SK-N-SH (cell line): ENCODE results near the gene PIMREG. TPM values are rescaled to one million over a fixed set of nuclear protein-coding genes. Genes with fewer than 3 reads are reported as not detected.

Experiments used
- CTCF ChIA-PET: fragments of 300-600, 350-600 bp; formaldehyde crosslinking; extraction: SDS; loops from one replicate; lab custom pipeline; 2021; lab: Yijun Ruan, JAX
- POLR2A ChIA-PET: fragments of 350-600 bp; sonication (Branson Sonifier 250); formaldehyde crosslinking; extraction: SDS; loops from one replicate; lab custom pipeline; 2020; ENCODE audit warnings: antibody characterized with exemption, inconsistent platforms; lab: Yijun Ruan, JAX
- DNase-seq: peaks from one replicate; pipeline ENCODE4 v3.0.0; 2012
- H2AFZ ChIP-seq: fragments of 200-600 bp; sonication (generic); 2 replicates; pipeline ENCODE4 v1.8.1; 2016; ENCODE audit warnings: antibody characterized with exemption, mild to moderate bottlenecking, low read depth
- H3F3A ChIP-seq: fragments of 200-600 bp; sonication (generic); replicated peaks from 2 replicates; pipeline ENCODE3; 2016; ENCODE audit warnings: antibody characterized with exemption, mild to moderate bottlenecking; ENCODE audit not compliant: insufficient read depth
- H3K27ac ChIP-seq, 2 experiments: fragments of 200-500 bp in 1 of 2; fragments of 200-600 bp in 1 of 2; sonication (Bioruptor generic) in 1 of 2; sonication (generic), shearing (Covaris generic) in 1 of 2; 2 replicates each; pipeline versions ENCODE4 v1.5.1 to v1.6.1; 2014 to 2016; ENCODE audit warnings: low read depth in 2 of 2, inconsistent platforms in 1 of 2, low read length in 1 of 2, mild to moderate bottlenecking in 1 of 2, mixed read lengths in 1 of 2
- H3K27me3 ChIP-seq: fragments of 200-600 bp; sonication (generic), shearing (Covaris generic); 2 replicates; pipeline ENCODE4 v1.6.1; 2016; ENCODE audit warnings: mixed run types; ENCODE audit not compliant: insufficient read depth
- H3K36me3 ChIP-seq, 2 experiments: fragments of 200-500 bp in 1 of 2; fragments of 200-600 bp in 1 of 2; sonication (Bioruptor generic) in 1 of 2; sonication (generic) in 1 of 2; replicated peaks in 1 of 2; 2 replicates each; pipeline versions ENCODE3 to v1.5.1; 2014 to 2016; ENCODE audit warnings: low read length in 1 of 2, mild to moderate bottlenecking in 1 of 2; ENCODE audit not compliant: insufficient read depth in 2 of 2, control insufficient read depth in 1 of 2
- H3K4me1 ChIP-seq, 2 experiments: fragments of 200-500 bp in 1 of 2; fragments of 200-600 bp in 1 of 2; sonication (Bioruptor generic) in 1 of 2; sonication (generic), shearing (Covaris generic) in 1 of 2; 2 replicates each; pipeline versions ENCODE4 v1.5.1 to v1.6.1; 2014 to 2016; ENCODE audit warnings: low read depth in 1 of 2, low read length in 1 of 2, mixed run types in 1 of 2; ENCODE audit not compliant: insufficient read depth in 2 of 2, control insufficient read depth in 1 of 2
- H3K4me2 ChIP-seq: fragments of 200-600 bp; sonication (generic), shearing (Covaris generic); 2 replicates; pipeline ENCODE4 v1.6.1; 2017; ENCODE audit warnings: mixed run types
- H3K4me3 ChIP-seq, 2 experiments: fragments of 200-500 bp in 1 of 2; fragments of 200-600 bp in 1 of 2; sonication (Bioruptor generic) in 1 of 2; sonication (generic), shearing (Covaris generic) in 1 of 2; 2 replicates each; pipeline versions ENCODE4 v1.5.1 to v1.8.1; 2014 to 2016; ENCODE audit warnings: low read depth in 2 of 2, inconsistent platforms in 1 of 2, low read length in 1 of 2, mild to moderate bottlenecking in 1 of 2, mixed read lengths in 1 of 2, moderate library complexity in 1 of 2
- H3K79me2 ChIP-seq: fragments of 200-600 bp; sonication (generic); 2 replicates; pipeline ENCODE4 v1.8.1; 2017; ENCODE audit warnings: mild to moderate bottlenecking; ENCODE audit not compliant: insufficient read depth
- H3K9ac ChIP-seq: fragments of 200-600 bp; sonication (generic); 2 replicates; pipeline ENCODE4 v1.6.1; 2017; ENCODE audit warnings: mixed run types
- H3K9me2 ChIP-seq: fragments of 200-600 bp; sonication (generic); 2 replicates; pipeline ENCODE4 v1.6.1; 2017; ENCODE audit warnings: mixed run types
- H3K9me3 ChIP-seq: fragments of 200-600 bp; sonication (generic); 2 replicates; pipeline ENCODE4 v1.6.1; 2017; ENCODE audit warnings: mixed run types, mild to moderate bottlenecking, moderate library complexity
- H4K20me1 ChIP-seq: fragments of 200-600 bp; sonication (generic); 2 replicates; pipeline ENCODE4 v1.6.1; 2017; ENCODE audit warnings: mild to moderate bottlenecking, mixed run types; ENCODE audit not compliant: insufficient read depth
- CHD2 ChIP-seq: fragments of 150-350 bp; IDR thresholded peaks from 2 replicates; pipeline ENCODE4 v1.6.1; 2018; ENCODE audit warnings: low read length; ENCODE audit not compliant: partially characterized antibody
- FOSL2 ChIP-seq: IDR thresholded peaks from 2 replicates; pipeline ENCODE4 v1.4.0; 2012; ENCODE audit warnings: low read depth, mild to moderate bottlenecking, moderate library complexity, borderline replicate concordance
- FOXM1 ChIP-seq: IDR thresholded peaks from 2 replicates; pipeline ENCODE4 v1.4.0; 2012; ENCODE audit warnings: low read depth, mild to moderate bottlenecking
- GABPA ChIP-seq: IDR thresholded peaks from 2 replicates; pipeline ENCODE4 v1.4.0; 2012; ENCODE audit warnings: low read depth, mild to moderate bottlenecking
- NFIC ChIP-seq: IDR thresholded peaks from 2 replicates; pipeline ENCODE4 v1.4.0; 2012; ENCODE audit warnings: borderline replicate concordance
- RCOR1 ChIP-seq: fragments of 150-350 bp; IDR thresholded peaks from 2 replicates; pipeline ENCODE4 v1.6.1; 2017; ENCODE audit warnings: antibody characterized with exemption, low read length
- RXRA ChIP-seq: IDR thresholded peaks from 2 replicates; pipeline ENCODE4 v1.4.0; 2012; ENCODE audit warnings: low read depth, mild to moderate bottlenecking, borderline replicate concordance
- SIN3A ChIP-seq: IDR thresholded peaks from 2 replicates; pipeline ENCODE4 v1.6.1; 2012; ENCODE audit warnings: low read depth, mild to moderate bottlenecking, low read length, moderate library complexity, borderline replicate concordance
- TAF1 ChIP-seq: IDR thresholded peaks from 2 replicates; pipeline ENCODE4 v1.6.1; 2012; ENCODE audit warnings: low read depth, mild to moderate bottlenecking, low read length, moderate library complexity, borderline replicate concordance
- TEAD4 ChIP-seq: IDR thresholded peaks from 2 replicates; pipeline ENCODE4 v1.4.0; 2012; ENCODE audit warnings: mild to moderate bottlenecking, borderline replicate concordance; ENCODE audit not compliant: insufficient read depth
- WGBS: methylation state at CpG from one replicate; pipeline ENCODE4 v1.1.6; 2017; ENCODE audit warnings: low lambda C conversion rate; 5-methylcytosine and 5-hydroxymethylcytosine counted together
- polyA plus RNA-seq, 3 experiments: library from polyadenylated mRNA; depleted of rRNA; stranded (reverse); fragments of >200 nt; gene quantifications; 2 replicates each; pipeline ENCODE4 v1.2.3, GENCODE V29; 2012
- TF ChIP-seq, protein P1 (sequence below): IDR thresholded peaks from 2 replicates; pipeline ENCODE4; 2012
- TF ChIP-seq, protein P2 (sequence below): IDR thresholded peaks from 2 replicates; pipeline ENCODE4 v1.6.1; 2012; ENCODE audit warnings: mild to moderate bottlenecking, low read depth, low read length, moderate library complexity
- TF ChIP-seq, protein P3 (sequence below): fragments of 150-350 bp; IDR thresholded peaks from 2 replicates; pipeline ENCODE4 v1.6.1; 2017; ENCODE audit warnings: antibody characterized with exemption, low read length, low read depth, borderline replicate concordance
- TF ChIP-seq, protein P4 (sequence below): IDR thresholded peaks from 2 replicates; pipeline ENCODE4 v1.4.0; 2012; ENCODE audit warnings: low read depth, borderline replicate concordance

PIMREG gene
- polyA plus RNA-seq, 1 of the 3 experiments (the other 2 are of a cell fraction): 19.6 TPM

DNA sequence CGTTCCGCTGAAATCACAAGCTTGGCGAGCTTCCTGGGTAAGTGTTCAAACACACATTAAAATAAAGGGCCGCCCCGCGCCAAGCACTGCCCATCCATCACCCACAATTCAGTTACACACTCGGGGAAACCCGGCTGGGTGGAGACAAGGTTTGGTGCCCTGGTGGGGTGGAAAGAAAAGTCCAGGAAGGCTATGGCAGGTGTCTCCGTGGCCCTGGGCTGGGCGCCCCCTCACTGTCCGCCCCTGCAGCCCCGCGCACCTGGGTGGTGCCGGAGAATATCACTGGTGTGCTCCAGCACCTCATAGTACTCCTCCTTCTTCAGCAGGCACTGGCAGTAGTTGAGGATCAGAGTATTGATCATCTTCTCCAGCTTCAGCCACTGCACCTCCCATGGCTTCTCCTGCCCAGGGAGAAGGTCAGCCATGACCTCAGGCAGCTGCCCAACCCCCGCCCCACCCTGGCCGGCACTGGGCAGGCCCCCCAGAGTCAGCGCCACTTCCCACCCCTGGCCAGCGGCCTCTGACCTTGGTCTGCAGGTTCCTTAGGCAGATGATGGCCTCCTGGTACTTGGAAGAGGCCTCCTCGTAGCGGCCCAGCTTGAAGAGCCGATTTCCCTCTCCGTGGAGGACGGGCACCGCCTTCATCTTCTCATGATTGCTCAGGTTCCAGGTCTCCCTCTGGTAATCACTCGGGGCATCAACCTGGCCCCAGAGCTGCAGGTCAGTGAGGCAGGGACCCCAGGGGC lies 17.7 kb upstream of the PIMREG start:
- no peak overlapping the region for H3K27ac ChIP-seq
- H3K79me2 ChIP-seq: no peaks in the 10 kb centered on the region
- no peaks in the 10 kb centered on the region for H3K9me2 ChIP-seq
- ChIA-PET CTCF (interaction anchor here (1.9 to 2.1 kb wide), 2 partner anchors 9 to 839 kb away, joined by 7 to 9 read pairs; no protein-coding TSS in a partner anchor), POLR2A (no interaction called here)
- H3K4me2 ChIP-seq: no peak overlapping the region
- H4K20me1 ChIP-seq: no peaks in the 10 kb centered on the region
- no peaks in the 10 kb centered on the region for H3F3A ChIP-seq
- H3K9ac ChIP-seq: no peak overlapping the region
- no peak overlapping the region for H2AFZ ChIP-seq
- H3K9me3 ChIP-seq: peaks cover 5% of the 10 kb centered on the region; the same call in 1 of the 2 replicates
- TF ChIP-seq, protein P1, sequence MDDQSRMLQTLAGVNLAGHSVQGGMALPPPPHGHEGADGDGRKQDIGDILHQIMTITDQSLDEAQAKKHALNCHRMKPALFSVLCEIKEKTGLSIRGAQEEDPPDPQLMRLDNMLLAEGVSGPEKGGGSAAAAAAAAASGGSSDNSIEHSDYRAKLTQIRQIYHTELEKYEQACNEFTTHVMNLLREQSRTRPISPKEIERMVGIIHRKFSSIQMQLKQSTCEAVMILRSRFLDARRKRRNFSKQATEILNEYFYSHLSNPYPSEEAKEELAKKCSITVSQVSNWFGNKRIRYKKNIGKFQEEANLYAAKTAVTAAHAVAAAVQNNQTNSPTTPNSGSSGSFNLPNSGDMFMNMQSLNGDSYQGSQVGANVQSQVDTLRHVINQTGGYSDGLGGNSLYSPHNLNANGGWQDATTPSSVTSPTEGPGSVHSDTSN: no peak
- TF ChIP-seq, protein P2, sequence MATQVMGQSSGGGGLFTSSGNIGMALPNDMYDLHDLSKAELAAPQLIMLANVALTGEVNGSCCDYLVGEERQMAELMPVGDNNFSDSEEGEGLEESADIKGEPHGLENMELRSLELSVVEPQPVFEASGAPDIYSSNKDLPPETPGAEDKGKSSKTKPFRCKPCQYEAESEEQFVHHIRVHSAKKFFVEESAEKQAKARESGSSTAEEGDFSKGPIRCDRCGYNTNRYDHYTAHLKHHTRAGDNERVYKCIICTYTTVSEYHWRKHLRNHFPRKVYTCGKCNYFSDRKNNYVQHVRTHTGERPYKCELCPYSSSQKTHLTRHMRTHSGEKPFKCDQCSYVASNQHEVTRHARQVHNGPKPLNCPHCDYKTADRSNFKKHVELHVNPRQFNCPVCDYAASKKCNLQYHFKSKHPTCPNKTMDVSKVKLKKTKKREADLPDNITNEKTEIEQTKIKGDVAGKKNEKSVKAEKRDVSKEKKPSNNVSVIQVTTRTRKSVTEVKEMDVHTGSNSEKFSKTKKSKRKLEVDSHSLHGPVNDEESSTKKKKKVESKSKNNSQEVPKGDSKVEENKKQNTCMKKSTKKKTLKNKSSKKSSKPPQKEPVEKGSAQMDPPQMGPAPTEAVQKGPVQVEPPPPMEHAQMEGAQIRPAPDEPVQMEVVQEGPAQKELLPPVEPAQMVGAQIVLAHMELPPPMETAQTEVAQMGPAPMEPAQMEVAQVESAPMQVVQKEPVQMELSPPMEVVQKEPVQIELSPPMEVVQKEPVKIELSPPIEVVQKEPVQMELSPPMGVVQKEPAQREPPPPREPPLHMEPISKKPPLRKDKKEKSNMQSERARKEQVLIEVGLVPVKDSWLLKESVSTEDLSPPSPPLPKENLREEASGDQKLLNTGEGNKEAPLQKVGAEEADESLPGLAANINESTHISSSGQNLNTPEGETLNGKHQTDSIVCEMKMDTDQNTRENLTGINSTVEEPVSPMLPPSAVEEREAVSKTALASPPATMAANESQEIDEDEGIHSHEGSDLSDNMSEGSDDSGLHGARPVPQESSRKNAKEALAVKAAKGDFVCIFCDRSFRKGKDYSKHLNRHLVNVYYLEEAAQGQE: no peak
- TF ChIP-seq, protein P3, sequence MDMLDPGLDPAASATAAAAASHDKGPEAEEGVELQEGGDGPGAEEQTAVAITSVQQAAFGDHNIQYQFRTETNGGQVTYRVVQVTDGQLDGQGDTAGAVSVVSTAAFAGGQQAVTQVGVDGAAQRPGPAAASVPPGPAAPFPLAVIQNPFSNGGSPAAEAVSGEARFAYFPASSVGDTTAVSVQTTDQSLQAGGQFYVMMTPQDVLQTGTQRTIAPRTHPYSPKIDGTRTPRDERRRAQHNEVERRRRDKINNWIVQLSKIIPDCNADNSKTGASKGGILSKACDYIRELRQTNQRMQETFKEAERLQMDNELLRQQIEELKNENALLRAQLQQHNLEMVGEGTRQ: no peak
- TF ChIP-seq, protein P4, sequence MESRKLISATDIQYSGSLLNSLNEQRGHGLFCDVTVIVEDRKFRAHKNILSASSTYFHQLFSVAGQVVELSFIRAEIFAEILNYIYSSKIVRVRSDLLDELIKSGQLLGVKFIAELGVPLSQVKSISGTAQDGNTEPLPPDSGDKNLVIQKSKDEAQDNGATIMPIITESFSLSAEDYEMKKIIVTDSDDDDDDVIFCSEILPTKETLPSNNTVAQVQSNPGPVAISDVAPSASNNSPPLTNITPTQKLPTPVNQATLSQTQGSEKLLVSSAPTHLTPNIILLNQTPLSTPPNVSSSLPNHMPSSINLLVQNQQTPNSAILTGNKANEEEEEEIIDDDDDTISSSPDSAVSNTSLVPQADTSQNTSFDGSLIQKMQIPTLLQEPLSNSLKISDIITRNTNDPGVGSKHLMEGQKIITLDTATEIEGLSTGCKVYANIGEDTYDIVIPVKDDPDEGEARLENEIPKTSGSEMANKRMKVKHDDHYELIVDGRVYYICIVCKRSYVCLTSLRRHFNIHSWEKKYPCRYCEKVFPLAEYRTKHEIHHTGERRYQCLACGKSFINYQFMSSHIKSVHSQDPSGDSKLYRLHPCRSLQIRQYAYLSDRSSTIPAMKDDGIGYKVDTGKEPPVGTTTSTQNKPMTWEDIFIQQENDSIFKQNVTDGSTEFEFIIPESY: no peak
- TF ChIP-seq SIN3A: no peak
- no peak for TF ChIP-seq RXRA
- TF ChIP-seq GABPA: no peak
- TF ChIP-seq RCOR1: no peak
- no peak for TF ChIP-seq FOXM1
- TF ChIP-seq TEAD4: no peak
- no peak for TF ChIP-seq CHD2
- no peak for TF ChIP-seq FOSL2
- TF ChIP-seq NFIC: no peak
- TF ChIP-seq TAF1: no peak
- H3K27me3 ChIP-seq: peaks cover 16% of the 10 kb centered on the region
- H3K36me3 ChIP-seq: no peaks in the 10 kb centered on the region
- 77% methylated on average over 10 of the region's 25 CpGs for WGBS
- DNase-seq: no peak
- H3K4me1 ChIP-seq: no peaks in the 10 kb centered on the region
- H3K4me3 ChIP-seq: no peak overlapping the region
